SK-N-MC (cell line): Measurements from ENCODE around the gene ZP1.

Source experiments
- EZH2 ChIP-seq: fragments of 200-600 bp; sonication (generic); IDR thresholded peaks from one replicate; pipeline ENCODE4 v1.6.1; 2017; ENCODE audit warnings: antibody characterized with exemption
- POLR2AphosphoS5 ChIP-seq: IDR thresholded peaks from 2 replicates; pipeline ENCODE4 v1.6.1; 2012; ENCODE audit warnings: mild to moderate bottlenecking, low read depth, low read length, borderline replicate concordance

- no peak for TF ChIP-seq POLR2AphosphoS5
- no peak for TF ChIP-seq EZH2
These were observed 22.5 kb downstream of the ZP1 start for GRCh38 chr11:60889869-60890311.
